Muscle of leg (tissue), 11 donors: ENCODE data around the gene ENPP7. TPM values are rescaled to one million over a fixed set of nuclear protein-coding genes. Genes with fewer than 3 reads are reported as not detected.

ENCODE experiments used
- DNase-seq: peaks from one replicate; pipeline ENCODE4 v3.0.0; 2013
- H3K27ac ChIP-seq: one replicate; pipeline ENCODE4 v1.5.1; 2013; ENCODE audit warnings: mild to moderate bottlenecking, low read length, control low read depth
- H3K27me3 ChIP-seq: one replicate; pipeline ENCODE4 v1.6.1; 2013; ENCODE audit warnings: low read length; ENCODE audit not compliant: control insufficient read depth, insufficient read depth
- H3K36me3 ChIP-seq: one replicate; pipeline ENCODE4 v1.6.1; 2013; ENCODE audit warnings: low read length; ENCODE audit not compliant: control insufficient read depth, insufficient read depth
- H3K4me1 ChIP-seq: one replicate; pipeline ENCODE4 v1.6.1; 2013; ENCODE audit warnings: low read length; ENCODE audit not compliant: control insufficient read depth, insufficient read depth
- H3K4me3 ChIP-seq: one replicate; pipeline ENCODE4 v1.5.1; 2013; ENCODE audit warnings: low read length, control low read depth
- H3K9me3 ChIP-seq: replicated peaks from 2 replicates; pipeline ENCODE4 v1.6.1; 2013; ENCODE audit warnings: low read depth, low read length; ENCODE audit not compliant: control insufficient read depth
- WGBS: methylation state at CpG from one replicate; pipeline ENCODE4 v1.1.5; 2013; ENCODE audit warnings: missing lambda C conversion rate; ENCODE audit not compliant: insufficient coverage; 5-methylcytosine and 5-hydroxymethylcytosine counted together
- polyA plus RNA-seq, 8 donors: library from polyadenylated mRNA; unstranded; fragments of 120-200 nt; gene quantifications; one replicate each; pipeline versions ENCODE4 v1.2.1 to v1.2.3, GENCODE V29; 2013; ENCODE audit warnings: inconsistent platforms in 1 of 8, low replicate concordance in 1 of 8; ENCODE audit not compliant: insufficient read length in 8 of 8, insufficient read depth in 1 of 8
- total RNA-seq: library from RNA; stranded (reverse); fragments of 120-200 nt; gene quantifications from one replicate; pipeline ENCODE4 v1.2.4, GENCODE V29; 2013

ENPP7 gene
- total and polyA plus RNA-seq, 9 donors = 0.08 to 8.3 (median 1.2) TPM; not detected in 6

- no peaks in the 10 kb centered on the region for H3K36me3 ChIP-seq
- H3K27me3 ChIP-seq = peaks cover 17% of the 10 kb centered on the region
- WGBS = 37% methylated on average over 11 of the region's 12 CpGs
- no peak overlapping the region for H3K27ac ChIP-seq
- peaks cover 12% of the 10 kb centered on the region for H3K4me1 ChIP-seq
- DNase-seq = no peak
- H3K4me3 ChIP-seq = no peak overlapping the region
- H3K9me3 ChIP-seq = no peaks in the 10 kb centered on the region
Measured at GRCh38 chr17:79702550-79703236, 28.1 kb upstream of the ENPP7 start.

DNA sequence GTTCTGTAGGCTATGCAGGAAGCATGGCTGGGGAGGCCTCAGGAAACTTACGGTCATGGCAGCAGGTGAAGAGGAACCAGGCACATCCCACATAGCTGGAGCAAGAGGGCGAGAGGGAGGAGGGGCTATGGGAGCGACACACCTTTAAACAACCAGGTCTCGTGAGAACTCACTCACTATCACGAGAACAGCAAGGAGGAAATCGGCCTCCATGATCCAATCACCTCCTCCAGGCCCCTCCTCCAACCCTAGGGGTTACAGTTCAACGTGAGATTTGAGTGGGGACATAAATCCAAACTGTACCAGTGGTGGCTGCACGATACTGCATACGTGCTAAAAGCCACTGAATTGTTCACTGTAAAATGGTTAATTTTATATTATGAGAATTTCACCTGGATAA lies 26.1 kb upstream of the ENPP7 start:
- no peak overlapping the region for H3K4me3 ChIP-seq
- WGBS = no CpG with 5 or more reads among the region's 9 CpGs
- H3K27me3 ChIP-seq = peaks cover 7% of the 10 kb centered on the region
- H3K36me3 ChIP-seq = no peaks in the 10 kb centered on the region
- no peaks in the 10 kb centered on the region for H3K9me3 ChIP-seq
- H3K4me1 ChIP-seq = peaks cover 20% of the 10 kb centered on the region
- DNase-seq = no peak
- H3K27ac ChIP-seq = no peak overlapping the region

DNA sequence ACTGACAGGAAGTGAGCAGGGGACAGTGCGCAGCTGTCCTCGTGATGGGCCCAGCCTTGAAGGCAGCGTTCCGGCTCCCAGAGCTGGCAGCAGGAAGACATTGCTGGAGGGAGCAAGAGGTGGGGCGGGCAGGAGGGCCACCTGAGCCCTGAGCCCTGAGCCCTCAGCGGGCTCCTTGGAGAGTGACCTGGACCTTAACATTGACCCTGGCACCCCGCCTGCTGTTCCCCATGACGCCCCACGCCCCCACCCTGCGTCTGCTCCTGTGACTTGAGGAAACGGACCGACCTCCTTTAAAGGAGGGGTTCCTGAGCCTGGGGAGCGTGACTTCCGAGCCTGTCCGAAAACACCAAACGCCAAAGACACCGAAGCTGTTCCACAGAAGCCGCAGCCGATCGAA lies 25.1 kb upstream of the ENPP7 start:
- Histone ChIP-seq H3K27me3 (peaks cover 6% of the 10 kb centered on the region), H3K4me1 (peaks cover 20% of the 10 kb centered on the region)

DNA sequence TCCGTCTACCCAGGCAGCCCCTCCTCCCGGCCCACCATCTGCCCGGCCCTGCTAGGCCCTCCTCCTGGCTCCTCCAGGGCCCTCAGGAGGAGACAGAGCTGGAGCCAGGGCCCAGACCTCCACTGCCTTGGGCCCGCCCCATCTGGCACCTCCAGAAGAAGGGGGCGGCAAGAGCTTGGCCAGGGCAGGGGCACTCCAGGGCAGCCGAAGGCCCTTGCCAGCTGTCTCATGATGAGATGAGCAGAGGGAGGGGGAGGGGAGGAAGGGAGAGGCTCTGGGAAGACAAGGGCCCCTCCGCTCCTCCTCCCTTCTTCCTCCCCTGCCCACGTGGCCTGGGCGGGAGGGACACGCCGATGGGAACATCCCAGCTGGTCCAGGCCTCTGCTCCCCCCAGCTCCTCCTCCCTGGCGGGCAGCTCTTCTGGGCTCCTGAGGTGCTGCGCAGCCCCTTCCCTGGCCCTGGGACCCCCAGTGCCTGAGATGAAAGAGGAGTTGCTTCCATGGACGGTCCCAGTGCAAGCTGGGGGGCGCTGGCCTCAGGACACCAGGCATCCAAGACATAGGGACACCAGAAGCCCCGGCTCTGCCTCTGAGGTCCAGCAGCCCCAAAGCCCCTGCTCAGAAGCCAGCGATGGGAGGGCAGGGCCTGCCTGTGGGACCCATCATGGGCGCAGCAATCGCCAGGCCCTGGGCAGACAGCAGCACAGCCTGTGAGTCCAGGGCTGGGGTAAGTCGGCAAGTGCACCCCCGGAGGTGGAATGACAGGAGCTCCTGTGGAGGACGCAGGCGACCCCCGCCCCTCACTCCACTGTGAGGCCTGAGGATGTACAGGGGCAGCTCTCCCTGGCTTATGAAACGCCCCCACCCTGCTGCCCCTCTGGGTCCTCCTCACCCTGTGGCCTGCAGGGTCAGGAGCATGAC lies 23.6 kb upstream of the ENPP7 start:
- Histone ChIP-seq H3K4me3 (no peak overlapping the region), H3K36me3 (no peaks in the 10 kb centered on the region), H3K4me1 (peaks cover 20% of the 10 kb centered on the region), H3K9me3 (no peaks in the 10 kb centered on the region), H3K27me3 (peaks cover 8% of the 10 kb centered on the region), H3K27ac (no peak overlapping the region)
- peak; percentile 82 for DNase-seq
- WGBS = 67% methylated on average over 14 of the region's 25 CpGs

More for the DNA sequence above, 25.1 kb upstream of the ENPP7 start:
- 75% methylated on average over 15 of the region's 20 CpGs for WGBS
- H3K36me3 ChIP-seq = no peaks in the 10 kb centered on the region
- H3K9me3 ChIP-seq = no peaks in the 10 kb centered on the region
- no peak overlapping the region for H3K27ac ChIP-seq
- no peak overlapping the region for H3K4me3 ChIP-seq
- no peak for DNase-seq

DNA sequence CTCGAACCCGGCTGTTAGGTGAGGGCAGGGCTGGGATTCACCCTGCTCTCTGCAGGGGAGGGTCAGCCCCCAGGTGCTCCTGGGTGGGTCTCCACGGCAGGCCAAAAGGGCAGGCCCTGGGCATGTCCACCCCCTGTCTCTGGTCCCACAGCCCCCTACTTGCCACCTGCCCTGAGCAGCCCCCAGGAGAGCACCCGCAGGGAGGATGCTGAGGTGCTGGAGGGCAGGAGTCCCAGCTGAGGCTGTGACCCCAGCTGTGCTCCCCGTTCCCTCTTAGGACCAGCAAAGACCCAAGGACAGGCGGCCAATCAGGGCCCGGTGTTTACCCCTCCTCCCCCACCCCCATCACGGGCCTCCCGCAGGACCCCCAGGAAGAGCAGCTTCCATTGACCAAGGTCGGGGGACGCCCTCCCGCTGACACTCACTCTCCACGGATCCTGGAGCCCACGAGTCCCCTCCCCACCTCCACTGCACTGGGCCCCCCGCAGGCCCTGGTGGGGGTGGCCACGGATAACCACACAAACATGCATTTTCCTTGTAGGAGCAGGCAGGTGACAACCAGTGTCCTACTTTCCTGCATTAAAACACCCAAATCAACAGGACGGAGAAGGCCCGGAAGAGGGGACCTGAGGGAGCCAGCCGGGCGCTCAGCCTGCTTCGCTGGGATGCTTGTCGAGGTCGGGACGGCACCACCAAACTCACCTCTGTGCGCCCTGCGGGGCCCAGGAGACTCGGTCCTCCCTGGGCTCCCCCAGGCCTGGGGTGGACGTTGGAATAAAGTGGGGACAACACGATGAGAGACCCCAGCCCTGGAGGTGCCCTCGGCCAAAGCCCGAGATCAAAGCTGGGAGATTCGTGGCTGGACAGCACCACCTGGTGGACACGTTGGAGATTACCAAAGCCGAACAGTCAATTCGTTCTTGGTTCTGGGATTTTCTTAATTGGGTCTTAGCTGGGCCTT lies 22.5 kb upstream of the ENPP7 start:
- 26% methylated on average over 8 of the region's 35 CpGs for WGBS
- DNase-seq = peak; percentile 56
- Histone ChIP-seq H3K27ac (no peak overlapping the region), H3K4me1 (peaks cover 20% of the 10 kb centered on the region), H3K9me3 (no peaks in the 10 kb centered on the region), H3K27me3 (peaks cover 8% of the 10 kb centered on the region), H3K36me3 (no peaks in the 10 kb centered on the region), H3K4me3 (no peak overlapping the region)

- no peak for DNase-seq
- H3K4me1 ChIP-seq = peaks cover 16% of the 10 kb centered on the region
- no peaks in the 10 kb centered on the region for H3K36me3 ChIP-seq
- WGBS = 65% methylated on average over 20 of the region's 20 CpGs
- H3K27ac ChIP-seq = no peak overlapping the region
- H3K9me3 ChIP-seq = no peaks in the 10 kb centered on the region
- peaks cover 13% of the 10 kb centered on the region for H3K27me3 ChIP-seq
- no peak overlapping the region for H3K4me3 ChIP-seq
Measured at GRCh38 chr17:79711715-79712305, 18.9 kb upstream of the ENPP7 start.

DNA sequence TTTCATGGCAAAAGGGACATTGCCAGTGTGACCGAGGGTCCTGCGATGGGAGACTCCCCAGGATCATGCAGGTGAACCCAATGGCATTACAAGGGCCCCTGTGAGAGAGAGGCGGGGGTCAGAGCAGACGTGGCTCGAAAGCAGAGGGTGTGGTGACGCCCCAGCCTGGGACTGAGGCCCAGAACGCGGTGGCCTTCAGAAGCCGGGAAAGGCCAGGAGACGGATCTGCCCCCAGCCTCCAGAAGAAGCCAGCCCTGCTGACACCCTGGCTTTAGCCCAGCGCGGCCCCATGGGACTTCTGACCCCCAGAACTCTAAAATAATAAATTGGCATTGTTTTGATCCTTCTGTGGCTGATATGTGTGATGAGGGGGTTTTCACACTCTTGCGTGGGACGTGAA lies 17.4 kb upstream of the ENPP7 start:
- H3K9me3 ChIP-seq = no peaks in the 10 kb centered on the region
- peaks cover 2% of the 10 kb centered on the region for H3K4me1 ChIP-seq
- no peaks in the 10 kb centered on the region for H3K36me3 ChIP-seq
- H3K27me3 ChIP-seq = peaks cover 13% of the 10 kb centered on the region
- H3K4me3 ChIP-seq = no peak overlapping the region
- WGBS = 73% methylated on average over 12 of the region's 14 CpGs
- no peak for DNase-seq
- no peak overlapping the region for H3K27ac ChIP-seq

DNA sequence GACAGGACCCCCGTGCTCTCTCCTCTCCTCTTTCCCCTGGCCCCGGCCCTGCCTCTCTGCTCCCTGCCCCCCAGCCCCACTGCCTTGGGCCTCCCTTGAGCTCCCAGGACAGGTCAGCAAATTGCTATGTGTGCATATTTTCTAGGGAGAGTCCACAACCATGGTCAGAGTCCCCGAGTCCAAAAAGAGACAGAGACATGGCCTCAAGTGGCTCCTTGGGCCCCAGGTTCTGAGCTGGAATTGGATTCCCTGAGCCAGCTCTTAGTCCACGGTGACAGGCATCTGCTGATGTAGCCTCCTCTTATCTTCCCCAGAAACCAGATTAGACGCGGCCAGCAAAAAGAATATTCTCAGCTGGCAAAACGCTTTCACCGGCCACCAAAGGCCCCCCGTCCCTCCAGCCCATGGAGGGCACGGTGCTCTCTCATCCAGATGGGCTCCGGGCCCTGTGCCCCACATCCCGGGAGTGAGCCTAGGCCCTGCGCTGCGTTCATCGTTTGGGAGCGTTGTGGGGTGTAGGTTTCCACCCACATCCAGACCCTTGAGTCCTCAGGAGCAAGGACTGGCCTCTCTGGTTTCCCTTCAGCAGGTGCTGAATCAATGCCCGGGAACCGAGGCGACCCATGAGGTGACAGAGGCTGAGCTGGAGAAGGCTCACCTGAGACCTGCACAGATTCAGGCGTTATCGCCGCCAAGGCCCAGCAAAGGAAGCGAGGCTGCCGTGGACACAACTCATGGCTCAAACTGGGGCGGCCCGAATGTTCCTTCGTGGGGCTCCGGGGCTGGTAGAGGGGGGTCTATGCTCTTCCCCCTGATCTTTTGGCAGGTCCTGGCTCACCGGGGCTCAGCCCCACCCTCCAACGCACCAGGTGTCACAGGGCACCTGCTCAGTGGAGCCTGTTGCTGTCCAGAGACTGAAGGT lies 16.3 kb upstream of the ENPP7 start:
- Histone ChIP-seq H3K27ac (no peak overlapping the region), H3K4me1 (no peaks in the 10 kb centered on the region), H3K4me3 (no peak overlapping the region), H3K9me3 (no peaks in the 10 kb centered on the region), H3K27me3 (peaks cover 13% of the 10 kb centered on the region), H3K36me3 (no peaks in the 10 kb centered on the region)
- DNase-seq = no peak
- 78% methylated on average over 19 of the region's 30 CpGs for WGBS
